Keratinocyte (primary cell): ENCODE data around the gene ARHGEF28. TPM values are rescaled to one million over a fixed set of nuclear protein-coding genes. Genes with fewer than 3 reads are reported as not detected.

Source experiments
- DNase-seq: peaks from one replicate; pipeline ENCODE4 v3.0.0-alpha.2; 2011; ENCODE audit warnings: low read depth, missing footprints, low spot score
- FAIRE-seq: peaks from 2 replicates; lab custom pipeline; 2011; peaks lifted over from hg19 to GRCh38; lab: Jason Lieb, UNC
- H2AFZ ChIP-seq: 2 replicates; pipeline ENCODE4 v1.6.0; 2012; ENCODE audit warnings: low read length, control low read depth, inconsistent platforms; ENCODE audit not compliant: control insufficient read depth
- H3K27ac ChIP-seq: 2 replicates; pipeline ENCODE4 v1.5.1; 2011; ENCODE audit warnings: low read length; ENCODE audit not compliant: control insufficient read depth, insufficient read depth
- H3K27me3 ChIP-seq: 3 replicates; pipeline ENCODE4 v1.6.0; 2011; ENCODE audit warnings: low read length; ENCODE audit not compliant: control insufficient read depth, insufficient read depth; ENCODE audit errors: extremely low read depth
- H3K36me3 ChIP-seq, 2 experiments: 2 replicates in 1 of 2; 3 replicates in 1 of 2; pipeline ENCODE4 v1.5.1; 2011; ENCODE audit warnings: low read length in 2 of 2, mild to moderate bottlenecking in 1 of 2; ENCODE audit not compliant: control insufficient read depth in 2 of 2, insufficient read depth in 2 of 2; ENCODE audit errors: extremely low read depth in 1 of 2
- H3K4me1 ChIP-seq: 3 replicates; pipeline ENCODE4 v1.5.1; 2011; ENCODE audit warnings: low read length; ENCODE audit not compliant: control insufficient read depth, insufficient read depth; ENCODE audit errors: extremely low read depth
- H3K4me2 ChIP-seq: 3 replicates; pipeline ENCODE4 v1.6.0; 2011; ENCODE audit warnings: low read depth, low read length; ENCODE audit not compliant: control insufficient read depth, insufficient read depth; ENCODE audit errors: extremely low read depth
- H3K4me3 ChIP-seq, 3 experiments: fragments of 200-600 bp in 1 of 3; sonication (generic) in 1 of 3; 2 replicates in 2 of 3; 3 replicates in 1 of 3; pipeline ENCODE4 v1.5.1; 2011 to 2016; ENCODE audit warnings: low read length in 3 of 3, mild to moderate bottlenecking in 3 of 3, control low read depth in 2 of 3, inconsistent platforms in 1 of 3, low read depth in 1 of 3, mixed read lengths in 1 of 3, mixed run types in 1 of 3, moderate library complexity in 1 of 3; ENCODE audit not compliant: control insufficient read depth in 2 of 3, insufficient read depth in 2 of 3; ENCODE audit errors: extremely low read depth in 1 of 3
- H3K79me2 ChIP-seq: 2 replicates; pipeline ENCODE4 v1.6.0; 2012; ENCODE audit warnings: low read length; ENCODE audit not compliant: control insufficient read depth, insufficient read depth
- H3K9ac ChIP-seq: 3 replicates; pipeline ENCODE4 v1.6.0; 2011; ENCODE audit warnings: low read length; ENCODE audit not compliant: control insufficient read depth, insufficient read depth; ENCODE audit errors: extremely low read depth
- H3K9me1 ChIP-seq: 3 replicates; pipeline ENCODE4 v1.6.0; 2011; ENCODE audit warnings: low read length; ENCODE audit not compliant: control insufficient read depth, insufficient read depth; ENCODE audit errors: extremely low read depth
- H3K9me3 ChIP-seq: 2 replicates; pipeline ENCODE4 v1.5.1; 2012; ENCODE audit warnings: low read depth, low read length; ENCODE audit not compliant: control insufficient read depth
- H4K20me1 ChIP-seq: 3 replicates; pipeline ENCODE4 v1.6.0; 2011; ENCODE audit warnings: low read length; ENCODE audit not compliant: control insufficient read depth, insufficient read depth; ENCODE audit errors: extremely low read depth
- CTCF ChIP-seq, 3 experiments: IDR thresholded peaks in 1 of 3; conservative IDR thresholded peaks in 1 of 3; optimal IDR thresholded peaks in 1 of 3; 2 replicates in 2 of 3; 3 replicates in 1 of 3; pipeline versions ENCODE3 to v1.5.1; 2011; ENCODE audit warnings: low read length in 3 of 3, mild to moderate bottlenecking in 3 of 3, moderate library complexity in 2 of 3, control low read depth in 1 of 3, inconsistent platforms in 1 of 3; ENCODE audit not compliant: insufficient read depth in 2 of 3; ENCODE audit errors: extremely low read depth in 1 of 3
- EZH2 ChIP-seq: IDR thresholded peaks from one replicate; pipeline ENCODE4 v1.6.1; 2012; ENCODE audit warnings: inconsistent platforms, mild to moderate bottlenecking, low read length, moderate library complexity
- dilution Hi-C: fragments of 300-500 bp; cut with MboI; formaldehyde crosslinking; loops from one replicate; pipeline ENCODE4 v1.7.0; 2020; ENCODE audit warnings: low sequenced_read_pairs; ENCODE audit not compliant: extremely low pct_ligation_motif_present
- polyA plus RNA-seq, 5 experiments: library from polyadenylated mRNA; depleted of rRNA in 3 of 5; stranded (reverse) in 3 of 5; stranded (forward) in 1 of 5; unstranded in 1 of 5; fragments of >200 nt; gene quantifications; 1 replicate in 1 of 5; 2 replicates in 3 of 5; 3 replicates in 1 of 5; pipeline versions ENCODE4 v1.2.1 to v1.2.3, GENCODE V29; 2011 to 2012; ENCODE audit warnings: missing spikeins in 2 of 5, low read depth in 1 of 5, low replicate concordance in 1 of 5

The ARHGEF28 gene
- polyA plus RNA-seq, 1 donor (not counting 4 experiments of a cell fraction or from before 2014, with no cell fraction given): 31.6 TPM

- H3K79me2 ChIP-seq: peaks cover 91% of the 10 kb centered on the region
- peak overlapping the region; percentile 93 for H3K27ac ChIP-seq
- H4K20me1 ChIP-seq: no peaks in the 10 kb centered on the region
- peak overlapping the region; percentile 84 for H3K4me2 ChIP-seq
- no peaks in the 10 kb centered on the region for H3K9me3 ChIP-seq
- FAIRE-seq: peak; percentile 49
- no peaks in the 10 kb centered on the region for H3K27me3 ChIP-seq
- peaks cover 65% of the 10 kb centered on the region for H3K4me1 ChIP-seq
- H3K9me1 ChIP-seq: no peaks in the 10 kb centered on the region
- dilution Hi-C loops: no loop called here
- H3K4me3 ChIP-seq: no peak overlapping the region
- TF ChIP-seq CTCF (optimal IDR thresholded peaks at IDR 0.05 in 1 of 3, IDR thresholded peaks at IDR 0.05 in 1 of 3, conservative IDR thresholded peaks at IDR 0.05 in 1 of 3; ENCODE audit: extremely low read depth in 1 of 3, insufficient read depth in 2 of 3, low read length in 3 of 3): no peak
- no peak for TF ChIP-seq EZH2
- DNase-seq: no peak
- H2AFZ ChIP-seq: no peak overlapping the region
- peaks cover 0 to 10% of the 10 kb centered on the region in 2 experiments for H3K36me3 ChIP-seq
- no peak overlapping the region for H3K9ac ChIP-seq
Observed at GRCh38 chr5:73637565-73637964, 11.6 kb downstream of the ARHGEF28 start.

- TF ChIP-seq EZH2: no peak
- no peak for TF ChIP-seq CTCF (optimal IDR thresholded peaks at IDR 0.05 in 1 of 3, IDR thresholded peaks at IDR 0.05 in 1 of 3, conservative IDR thresholded peaks at IDR 0.05 in 1 of 3; ENCODE audit: extremely low read depth in 1 of 3, insufficient read depth in 2 of 3, low read length in 3 of 3)
- Histone ChIP-seq H3K4me1 (peaks cover 67% of the 10 kb centered on the region), H2AFZ (no peak overlapping the region), H3K4me3 (peak overlapping the region in 2 of 3 experiments; percentile 55 to 59), H3K36me3 (peaks cover 0 to 10% of the 10 kb centered on the region in 2 experiments), H3K9me1 (no peaks in the 10 kb centered on the region), H4K20me1 (no peaks in the 10 kb centered on the region), H3K9ac (peak overlapping the region; percentile 63), H3K79me2 (peaks cover 92% of the 10 kb centered on the region), H3K4me2 (peak overlapping the region; percentile 84), H3K27me3 (no peaks in the 10 kb centered on the region), H3K27ac (peak overlapping the region; percentile 93), H3K9me3 (no peaks in the 10 kb centered on the region)
- dilution Hi-C loops: no loop called here
- DNase-seq: no peak
- peak; percentile 72 for FAIRE-seq
Observed at GRCh38 chr5:73638344-73639095, 12.5 kb downstream of the ARHGEF28 start.
